Adrenal gland (tissue), 5 donors: ENCODE results near the gene PLPPR2.
"Not testable (repeated sequence)": the region's sequence is repeated elsewhere in the genome, so short reads cannot be mapped to it uniquely, and the experiment has no call there.

Experiments
- POLR2A ChIP-seq, 2 donors: fragments of 450-650 bp; IDR thresholded peaks; one replicate each; pipeline ENCODE4 v1.6.1; 2017; ENCODE audit warnings: antibody characterized with exemption in 2 of 2, mild to moderate bottlenecking in 2 of 2, moderate library complexity in 1 of 2
- TF ChIP-seq, protein P1 (sequence below), 6 experiments: fragments of 450-650 bp in 4 of 6; fragments of 200-600 bp in 2 of 6; sonication (generic) in 1 of 6; IDR thresholded peaks; 1 replicate in 5 of 6; 2 replicates in 1 of 6; pipeline versions ENCODE4 v1.5.1 to v1.8.0; 2016 to 2021; ENCODE audit warnings: antibody characterized with exemption in 6 of 6, mild to moderate bottlenecking in 2 of 6, moderate library complexity in 1 of 6
- donor health status: DM: no; HTN: no; CAD: no.

DNA sequence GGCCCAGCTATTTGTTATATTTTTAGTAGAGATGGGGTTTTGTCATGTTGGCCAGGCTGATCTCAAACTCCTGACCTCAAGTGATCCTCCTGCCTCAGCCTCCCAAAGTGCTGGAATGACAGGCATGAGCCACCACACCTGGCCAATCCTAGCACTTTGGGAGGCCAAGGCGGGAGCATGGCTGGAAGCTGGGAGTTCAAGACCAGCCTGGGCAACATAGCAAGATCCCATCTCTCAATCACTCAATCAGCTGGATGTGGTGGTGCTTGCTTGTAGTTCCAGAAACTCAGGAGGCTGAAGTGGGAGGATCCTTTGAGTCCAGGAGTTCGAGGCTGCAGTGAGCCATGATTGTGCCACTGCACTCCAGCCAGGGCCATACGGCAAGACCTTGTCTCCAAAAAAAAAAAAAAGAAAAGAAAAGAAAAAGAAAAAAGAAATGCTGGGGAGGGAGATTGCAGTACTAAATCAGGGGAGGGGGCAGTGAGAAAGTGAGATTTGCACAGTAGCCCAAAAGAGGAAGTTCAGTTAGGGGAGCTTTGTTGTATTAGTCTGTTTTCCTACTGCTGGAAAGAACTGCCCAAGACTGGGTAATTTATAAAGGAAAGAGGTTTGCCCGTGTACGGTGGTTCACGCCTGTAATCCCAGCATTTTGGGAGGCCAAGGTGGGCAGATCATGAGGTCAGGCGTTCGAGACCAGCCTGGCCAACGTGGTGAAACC lies 34.8 kb upstream of the PLPPR2 start:
- TF ChIP-seq, protein P1, sequence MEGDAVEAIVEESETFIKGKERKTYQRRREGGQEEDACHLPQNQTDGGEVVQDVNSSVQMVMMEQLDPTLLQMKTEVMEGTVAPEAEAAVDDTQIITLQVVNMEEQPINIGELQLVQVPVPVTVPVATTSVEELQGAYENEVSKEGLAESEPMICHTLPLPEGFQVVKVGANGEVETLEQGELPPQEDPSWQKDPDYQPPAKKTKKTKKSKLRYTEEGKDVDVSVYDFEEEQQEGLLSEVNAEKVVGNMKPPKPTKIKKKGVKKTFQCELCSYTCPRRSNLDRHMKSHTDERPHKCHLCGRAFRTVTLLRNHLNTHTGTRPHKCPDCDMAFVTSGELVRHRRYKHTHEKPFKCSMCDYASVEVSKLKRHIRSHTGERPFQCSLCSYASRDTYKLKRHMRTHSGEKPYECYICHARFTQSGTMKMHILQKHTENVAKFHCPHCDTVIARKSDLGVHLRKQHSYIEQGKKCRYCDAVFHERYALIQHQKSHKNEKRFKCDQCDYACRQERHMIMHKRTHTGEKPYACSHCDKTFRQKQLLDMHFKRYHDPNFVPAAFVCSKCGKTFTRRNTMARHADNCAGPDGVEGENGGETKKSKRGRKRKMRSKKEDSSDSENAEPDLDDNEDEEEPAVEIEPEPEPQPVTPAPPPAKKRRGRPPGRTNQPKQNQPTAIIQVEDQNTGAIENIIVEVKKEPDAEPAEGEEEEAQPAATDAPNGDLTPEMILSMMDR (IDR thresholded peaks at IDR 0.05): not testable (repeated sequence)
- TF ChIP-seq POLR2A (IDR thresholded peaks at IDR 0.05): not testable (repeated sequence)
